ENCODE data around the gene HOXC4. TPM values are rescaled to one million over a fixed set of nuclear protein-coding genes. Genes with fewer than 3 reads are reported as not detected.
A peak's percentile ranks its signal among the peaks of the same experiment; 100 is the strongest.

The HOXC4 gene
- total and polyA plus RNA-seq, 10 of the 15 experiments (the other 5 are each of a cell fraction or from before 2014, with no cell fraction given), result 1.0 to 11.4 (median 4.2) TPM

DNA sequence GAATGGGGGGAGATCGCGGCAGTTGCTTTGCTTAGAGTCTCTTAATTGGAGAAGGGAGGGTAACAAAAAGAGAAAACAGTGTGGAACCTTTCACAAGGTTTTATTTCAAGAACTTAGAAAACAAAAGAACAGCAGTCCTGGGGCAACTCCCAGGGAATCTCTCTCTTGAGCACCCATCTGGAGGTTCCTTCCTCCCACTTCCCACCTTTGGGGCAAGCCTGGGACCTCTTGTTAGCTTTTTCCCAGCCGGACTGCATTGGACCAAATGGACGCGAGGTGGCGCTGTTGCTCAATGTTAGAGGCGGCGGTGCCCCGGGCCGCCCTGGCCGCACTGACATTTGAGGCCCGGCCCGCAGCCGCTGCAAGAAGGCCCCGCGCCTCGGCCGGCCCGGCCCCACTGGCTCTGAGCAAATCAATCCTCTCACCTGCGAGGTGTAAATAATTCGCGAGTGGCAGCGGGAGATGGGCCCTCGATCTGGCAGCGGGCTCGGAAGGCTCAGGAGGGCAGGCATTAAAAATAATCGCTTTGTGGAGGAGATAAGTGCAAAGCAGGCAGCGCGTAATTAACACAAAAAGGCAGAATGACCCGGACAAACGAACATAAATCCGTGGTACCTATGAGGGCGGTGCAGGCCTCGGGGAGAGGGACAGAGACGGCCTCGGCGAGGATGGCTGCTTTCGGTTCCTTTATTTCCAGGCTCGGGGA is 47.6 kb upstream of the HOXC4 start (continued):
- peak; percentile 47; the same call in 1 of the 2 replicates for TF ChIP-seq MLLT1 (IDR thresholded peaks at IDR 0.05)
- TF ChIP-seq ESRRA (IDR thresholded peaks at IDR 0.05; ENCODE audit: low read length), result no peak
- TF ChIP-seq HDAC6 (IDR thresholded peaks at IDR 0.05; ENCODE audit: unreplicated experiment), result no peak
- TF ChIP-seq BRCA1 (IDR thresholded peaks at IDR 0.05; ENCODE audit: low read depth, low read length), result no peak
- TF ChIP-seq BCL11A (IDR thresholded peaks at IDR 0.05; ENCODE audit: low read depth, low read length), result no peak
- TF ChIP-seq, protein P1, sequence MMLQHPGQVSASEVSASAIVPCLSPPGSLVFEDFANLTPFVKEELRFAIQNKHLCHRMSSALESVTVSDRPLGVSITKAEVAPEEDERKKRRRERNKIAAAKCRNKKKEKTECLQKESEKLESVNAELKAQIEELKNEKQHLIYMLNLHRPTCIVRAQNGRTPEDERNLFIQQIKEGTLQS (IDR thresholded peaks at IDR 0.05; ENCODE audit: borderline replicate concordance, extremely low read depth, low read depth, low read length), result no peak
- TF ChIP-seq, protein P2, sequence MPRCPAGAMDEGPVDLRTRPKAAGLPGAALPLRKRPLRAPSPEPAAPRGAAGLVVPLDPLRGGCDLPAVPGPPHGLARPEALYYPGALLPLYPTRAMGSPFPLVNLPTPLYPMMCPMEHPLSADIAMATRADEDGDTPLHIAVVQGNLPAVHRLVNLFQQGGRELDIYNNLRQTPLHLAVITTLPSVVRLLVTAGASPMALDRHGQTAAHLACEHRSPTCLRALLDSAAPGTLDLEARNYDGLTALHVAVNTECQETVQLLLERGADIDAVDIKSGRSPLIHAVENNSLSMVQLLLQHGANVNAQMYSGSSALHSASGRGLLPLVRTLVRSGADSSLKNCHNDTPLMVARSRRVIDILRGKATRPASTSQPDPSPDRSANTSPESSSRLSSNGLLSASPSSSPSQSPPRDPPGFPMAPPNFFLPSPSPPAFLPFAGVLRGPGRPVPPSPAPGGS (IDR thresholded peaks at IDR 0.05; ENCODE audit: borderline replicate concordance, insufficient read depth, low read depth, low read length, poor library complexity, severe bottlenecking), result no peak
- no peak for TF ChIP-seq STAT1 (conservative IDR thresholded peaks at IDR 0.05)
- TF ChIP-seq CHD1 (IDR thresholded peaks at IDR 0.05; ENCODE audit: low read depth, low read length), result no peak
- no peak for TF ChIP-seq JUNB (IDR thresholded peaks at IDR 0.05)
- TF ChIP-seq SPI1 (IDR thresholded peaks at IDR 0.05; ENCODE audit: borderline replicate concordance, insufficient read depth, low read depth, low read length), result peak; percentile 72; the same call in 1 of the 2 replicates
- TF ChIP-seq GABPA (IDR thresholded peaks at IDR 0.05; ENCODE audit: low read depth), result no peak
- no peak for TF ChIP-seq BCLAF1 (IDR thresholded peaks at IDR 0.05)
- TF ChIP-seq, protein P3, sequence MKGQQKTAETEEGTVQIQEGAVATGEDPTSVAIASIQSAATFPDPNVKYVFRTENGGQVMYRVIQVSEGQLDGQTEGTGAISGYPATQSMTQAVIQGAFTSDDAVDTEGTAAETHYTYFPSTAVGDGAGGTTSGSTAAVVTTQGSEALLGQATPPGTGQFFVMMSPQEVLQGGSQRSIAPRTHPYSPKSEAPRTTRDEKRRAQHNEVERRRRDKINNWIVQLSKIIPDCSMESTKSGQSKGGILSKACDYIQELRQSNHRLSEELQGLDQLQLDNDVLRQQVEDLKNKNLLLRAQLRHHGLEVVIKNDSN (IDR thresholded peaks at IDR 0.05; ENCODE audit: borderline replicate concordance, extremely low read length, insufficient read depth, low read depth, low read length), result no peak
- TF ChIP-seq ZNF24 (IDR thresholded peaks at IDR 0.05), result no peak
- TF ChIP-seq SRF (IDR thresholded peaks at IDR 0.05; ENCODE audit: low read depth in 2 of 2, low read length in 2 of 2), result no peak
- TF ChIP-seq ZNF592 (IDR thresholded peaks at IDR 0.05), result no peak
- peak; percentile 76; the same call in 1 of the 2 replicates for TF ChIP-seq GATAD2B (conservative IDR thresholded peaks at IDR 0.05; ENCODE audit: low read depth)

All from GM12878 (cell line).